ENCODE measurements around the gene CPNE7. TPM values are rescaled to one million over a fixed set of nuclear protein-coding genes. Genes with fewer than 3 reads are reported as not detected.

The CPNE7 gene
- total and polyA plus RNA-seq, 10 of the 15 experiments (the other 5 are each of a cell fraction or from before 2014, with no cell fraction given) = 0.29 to 46.9 (median 17.5) TPM

DNA sequence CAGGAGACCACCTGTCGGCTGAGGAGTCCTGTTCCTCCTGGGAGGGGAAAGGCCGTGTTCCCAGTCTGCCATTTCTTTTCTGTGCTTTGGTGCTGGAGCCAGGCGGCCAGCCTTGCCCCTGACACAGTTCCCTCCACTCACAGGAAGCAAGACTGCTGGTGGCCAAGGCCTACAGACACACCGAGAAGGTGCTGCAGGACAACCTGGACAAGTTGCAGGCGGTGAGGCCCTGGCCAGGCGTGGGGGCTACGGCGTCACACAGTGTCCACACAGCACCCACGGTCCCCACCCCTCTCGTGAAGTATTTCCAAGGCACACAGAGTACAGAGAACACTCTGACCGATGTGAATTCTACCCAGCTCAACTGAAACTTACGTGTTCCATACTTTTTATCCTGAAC is 21.2 kb upstream of the CPNE7 start:
- no peak overlapping the region for H3K4me2 ChIP-seq (ENCODE audit: control insufficient read depth, insufficient read depth)
- DNase-seq (ENCODE audit: low read depth, low spot score) = no peak
- in situ Hi-C loops (cut with MboI) (no loop called here), intact Hi-C loops (cut with micrococcal nuclease; ENCODE audit: unreplicated experiment) (no loop called here)
- TF ChIP-seq SMAD1 (IDR thresholded peaks at IDR 0.05; ENCODE audit: low read depth, partially characterized antibody) (no peak), RBBP5 (conservative IDR thresholded peaks at IDR 0.05) (no peak), GABPA (IDR thresholded peaks at IDR 0.05; ENCODE audit: low read depth) (no peak), HDAC6 (IDR thresholded peaks at IDR 0.05; ENCODE audit: unreplicated experiment) (no peak), FOS (IDR thresholded peaks at IDR 0.05; ENCODE audit: borderline replicate concordance, extremely low read depth, insufficient read length) (no peak), WRNIP1 (IDR thresholded peaks at IDR 0.05; ENCODE audit: borderline replicate concordance, low read depth, low read length) (no peak), HDGF (IDR thresholded peaks at IDR 0.05) (no peak), IRF4 (IDR thresholded peaks at IDR 0.05; ENCODE audit: low read depth, low read length) (no peak), SP1 (IDR thresholded peaks at IDR 0.05; ENCODE audit: low read depth, low read length) (no peak), TCF7 (IDR thresholded peaks at IDR 0.05; ENCODE audit: borderline replicate concordance) (no peak)
- TF ChIP-seq, protein P1, sequence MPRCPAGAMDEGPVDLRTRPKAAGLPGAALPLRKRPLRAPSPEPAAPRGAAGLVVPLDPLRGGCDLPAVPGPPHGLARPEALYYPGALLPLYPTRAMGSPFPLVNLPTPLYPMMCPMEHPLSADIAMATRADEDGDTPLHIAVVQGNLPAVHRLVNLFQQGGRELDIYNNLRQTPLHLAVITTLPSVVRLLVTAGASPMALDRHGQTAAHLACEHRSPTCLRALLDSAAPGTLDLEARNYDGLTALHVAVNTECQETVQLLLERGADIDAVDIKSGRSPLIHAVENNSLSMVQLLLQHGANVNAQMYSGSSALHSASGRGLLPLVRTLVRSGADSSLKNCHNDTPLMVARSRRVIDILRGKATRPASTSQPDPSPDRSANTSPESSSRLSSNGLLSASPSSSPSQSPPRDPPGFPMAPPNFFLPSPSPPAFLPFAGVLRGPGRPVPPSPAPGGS (IDR thresholded peaks at IDR 0.05; ENCODE audit: borderline replicate concordance, insufficient read depth, low read depth, low read length, poor library complexity, severe bottlenecking) = no peak
- TF ChIP-seq, protein P2, sequence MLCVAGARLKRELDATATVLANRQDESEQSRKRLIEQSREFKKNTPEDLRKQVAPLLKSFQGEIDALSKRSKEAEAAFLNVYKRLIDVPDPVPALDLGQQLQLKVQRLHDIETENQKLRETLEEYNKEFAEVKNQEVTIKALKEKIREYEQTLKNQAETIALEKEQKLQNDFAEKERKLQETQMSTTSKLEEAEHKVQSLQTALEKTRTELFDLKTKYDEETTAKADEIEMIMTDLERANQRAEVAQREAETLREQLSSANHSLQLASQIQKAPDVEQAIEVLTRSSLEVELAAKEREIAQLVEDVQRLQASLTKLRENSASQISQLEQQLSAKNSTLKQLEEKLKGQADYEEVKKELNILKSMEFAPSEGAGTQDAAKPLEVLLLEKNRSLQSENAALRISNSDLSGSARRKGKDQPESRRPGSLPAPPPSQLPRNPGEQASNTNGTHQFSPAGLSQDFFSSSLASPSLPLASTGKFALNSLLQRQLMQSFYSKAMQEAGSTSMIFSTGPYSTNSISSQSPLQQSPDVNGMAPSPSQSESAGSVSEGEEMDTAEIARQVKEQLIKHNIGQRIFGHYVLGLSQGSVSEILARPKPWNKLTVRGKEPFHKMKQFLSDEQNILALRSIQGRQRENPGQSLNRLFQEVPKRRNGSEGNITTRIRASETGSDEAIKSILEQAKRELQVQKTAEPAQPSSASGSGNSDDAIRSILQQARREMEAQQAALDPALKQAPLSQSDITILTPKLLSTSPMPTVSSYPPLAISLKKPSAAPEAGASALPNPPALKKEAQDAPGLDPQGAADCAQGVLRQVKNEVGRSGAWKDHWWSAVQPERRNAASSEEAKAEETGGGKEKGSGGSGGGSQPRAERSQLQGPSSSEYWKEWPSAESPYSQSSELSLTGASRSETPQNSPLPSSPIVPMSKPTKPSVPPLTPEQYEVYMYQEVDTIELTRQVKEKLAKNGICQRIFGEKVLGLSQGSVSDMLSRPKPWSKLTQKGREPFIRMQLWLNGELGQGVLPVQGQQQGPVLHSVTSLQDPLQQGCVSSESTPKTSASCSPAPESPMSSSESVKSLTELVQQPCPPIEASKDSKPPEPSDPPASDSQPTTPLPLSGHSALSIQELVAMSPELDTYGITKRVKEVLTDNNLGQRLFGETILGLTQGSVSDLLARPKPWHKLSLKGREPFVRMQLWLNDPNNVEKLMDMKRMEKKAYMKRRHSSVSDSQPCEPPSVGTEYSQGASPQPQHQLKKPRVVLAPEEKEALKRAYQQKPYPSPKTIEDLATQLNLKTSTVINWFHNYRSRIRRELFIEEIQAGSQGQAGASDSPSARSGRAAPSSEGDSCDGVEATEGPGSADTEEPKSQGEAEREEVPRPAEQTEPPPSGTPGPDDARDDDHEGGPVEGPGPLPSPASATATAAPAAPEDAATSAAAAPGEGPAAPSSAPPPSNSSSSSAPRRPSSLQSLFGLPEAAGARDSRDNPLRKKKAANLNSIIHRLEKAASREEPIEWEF (IDR thresholded peaks at IDR 0.05; ENCODE audit: insufficient replicate concordance, low read depth, low read length) = no peak
- H3K27me3 ChIP-seq (replicated peaks in 1 of 2; ENCODE audit: control insufficient read depth in 2 of 2, insufficient read depth in 2 of 2, low read length in 1 of 2) = no peaks in the 10 kb centered on the region
- H3K4me1 ChIP-seq (ENCODE audit: control insufficient read depth, insufficient read depth, low read length) = no peaks in the 10 kb centered on the region
- ATAC-seq = no peak
- H3K9me3 ChIP-seq (replicated peaks; ENCODE audit: control insufficient read depth, insufficient read depth, low read length) = no peaks in the 10 kb centered on the region
- no peaks in the 10 kb centered on the region for H4K20me1 ChIP-seq (ENCODE audit: control insufficient read depth, insufficient read depth)
- ChIA-PET POLR2A (interaction anchor here (0.6 kb wide), 1 partner anchor 186 kb away, joined by 3 read pairs; no protein-coding TSS in a partner anchor), RAD21 (ENCODE audit: unreplicated experiment) (no interaction called here), CTCF (interaction anchor here (1.5 kb wide), 1 partner anchor 47 kb away, joined by 5 read pairs; no protein-coding TSS in a partner anchor), SMC1A (ENCODE audit: uncharacterized antibody, unreplicated experiment) (no interaction called here)
- no peak overlapping the region for H3K27ac ChIP-seq (ENCODE audit: control insufficient read depth, insufficient read depth)
- no peaks in the 10 kb centered on the region; a peak in 2 of 4 replicates for H3K36me3 ChIP-seq (ENCODE audit: control insufficient read depth in 2 of 2, insufficient read depth in 2 of 2, low read length in 1 of 2)
- no peak overlapping the region for H3K4me3 ChIP-seq
- H3K9ac ChIP-seq (ENCODE audit: control insufficient read depth, insufficient read depth, low read length) = no peak overlapping the region
- 98% methylated on average over 10 of the region's 12 CpGs for WGBS (ENCODE audit: insufficient coverage, insufficient replicate concordance, low lambda C conversion rate, missing lambda C conversion rate)
- no peaks in the 10 kb centered on the region for H3K79me2 ChIP-seq (ENCODE audit: control insufficient read depth, insufficient read depth, low read length)
- FAIRE-seq = no peak
- no TSS peak for BruUV-seq (replicated peaks)
- no peak overlapping the region for H2AFZ ChIP-seq (ENCODE audit: control insufficient read depth, low read depth, low read length)

All from GM12878 (cell line).